ENCODE results near the gene NRAP. TPM values are rescaled to one million over a fixed set of nuclear protein-coding genes. Genes with fewer than 3 reads are reported as not detected.

NRAP gene
- total and polyA plus RNA-seq, 2 of the 8 experiments (the other 6 are each of a cell fraction or from before 2014, with no cell fraction given): not detected

DNA sequence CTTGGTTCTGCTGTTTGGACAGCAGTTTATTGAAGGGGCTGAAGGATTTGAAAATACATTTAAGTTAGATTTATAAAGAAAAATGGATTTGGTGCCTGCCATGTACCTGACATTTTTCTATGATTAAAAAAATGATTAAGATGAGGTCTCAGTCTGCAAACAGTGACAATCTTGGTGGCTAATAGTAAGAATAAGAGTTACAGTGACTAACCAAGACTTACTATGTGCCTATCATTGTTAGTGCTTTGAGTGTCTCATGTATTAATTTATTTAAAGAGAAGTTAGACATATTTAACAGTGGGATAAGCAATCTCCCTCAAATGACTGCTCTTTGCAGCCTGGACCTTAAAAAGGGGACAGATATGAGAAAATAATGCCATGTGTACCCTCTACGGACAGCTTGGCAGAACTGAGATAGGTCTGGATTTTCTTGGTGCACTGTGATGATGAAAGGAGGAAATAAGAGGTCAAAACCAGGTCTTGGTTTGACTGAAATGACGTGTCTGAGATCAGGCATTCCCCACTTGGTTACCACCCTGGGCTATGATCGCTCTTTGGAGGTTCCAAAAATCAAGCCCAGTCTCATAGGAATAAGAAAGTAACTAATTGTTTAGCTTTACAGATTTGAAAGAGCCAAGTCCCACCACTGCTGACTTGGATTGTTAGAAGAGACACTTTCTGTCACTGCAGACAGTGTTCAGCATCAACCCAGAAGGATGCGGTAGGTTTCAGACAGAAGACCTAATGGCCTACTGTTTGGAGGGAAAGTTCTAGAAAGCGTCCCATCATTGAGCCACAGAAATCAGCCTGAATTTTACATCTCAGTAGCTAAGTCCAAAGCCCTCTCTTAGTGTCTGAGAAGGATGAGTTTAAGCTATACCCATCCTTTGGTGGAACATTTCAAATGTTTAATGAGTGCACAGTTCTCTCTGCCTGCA, 18.0 kb upstream of the NRAP start (continued):
- TF ChIP-seq, protein P1, sequence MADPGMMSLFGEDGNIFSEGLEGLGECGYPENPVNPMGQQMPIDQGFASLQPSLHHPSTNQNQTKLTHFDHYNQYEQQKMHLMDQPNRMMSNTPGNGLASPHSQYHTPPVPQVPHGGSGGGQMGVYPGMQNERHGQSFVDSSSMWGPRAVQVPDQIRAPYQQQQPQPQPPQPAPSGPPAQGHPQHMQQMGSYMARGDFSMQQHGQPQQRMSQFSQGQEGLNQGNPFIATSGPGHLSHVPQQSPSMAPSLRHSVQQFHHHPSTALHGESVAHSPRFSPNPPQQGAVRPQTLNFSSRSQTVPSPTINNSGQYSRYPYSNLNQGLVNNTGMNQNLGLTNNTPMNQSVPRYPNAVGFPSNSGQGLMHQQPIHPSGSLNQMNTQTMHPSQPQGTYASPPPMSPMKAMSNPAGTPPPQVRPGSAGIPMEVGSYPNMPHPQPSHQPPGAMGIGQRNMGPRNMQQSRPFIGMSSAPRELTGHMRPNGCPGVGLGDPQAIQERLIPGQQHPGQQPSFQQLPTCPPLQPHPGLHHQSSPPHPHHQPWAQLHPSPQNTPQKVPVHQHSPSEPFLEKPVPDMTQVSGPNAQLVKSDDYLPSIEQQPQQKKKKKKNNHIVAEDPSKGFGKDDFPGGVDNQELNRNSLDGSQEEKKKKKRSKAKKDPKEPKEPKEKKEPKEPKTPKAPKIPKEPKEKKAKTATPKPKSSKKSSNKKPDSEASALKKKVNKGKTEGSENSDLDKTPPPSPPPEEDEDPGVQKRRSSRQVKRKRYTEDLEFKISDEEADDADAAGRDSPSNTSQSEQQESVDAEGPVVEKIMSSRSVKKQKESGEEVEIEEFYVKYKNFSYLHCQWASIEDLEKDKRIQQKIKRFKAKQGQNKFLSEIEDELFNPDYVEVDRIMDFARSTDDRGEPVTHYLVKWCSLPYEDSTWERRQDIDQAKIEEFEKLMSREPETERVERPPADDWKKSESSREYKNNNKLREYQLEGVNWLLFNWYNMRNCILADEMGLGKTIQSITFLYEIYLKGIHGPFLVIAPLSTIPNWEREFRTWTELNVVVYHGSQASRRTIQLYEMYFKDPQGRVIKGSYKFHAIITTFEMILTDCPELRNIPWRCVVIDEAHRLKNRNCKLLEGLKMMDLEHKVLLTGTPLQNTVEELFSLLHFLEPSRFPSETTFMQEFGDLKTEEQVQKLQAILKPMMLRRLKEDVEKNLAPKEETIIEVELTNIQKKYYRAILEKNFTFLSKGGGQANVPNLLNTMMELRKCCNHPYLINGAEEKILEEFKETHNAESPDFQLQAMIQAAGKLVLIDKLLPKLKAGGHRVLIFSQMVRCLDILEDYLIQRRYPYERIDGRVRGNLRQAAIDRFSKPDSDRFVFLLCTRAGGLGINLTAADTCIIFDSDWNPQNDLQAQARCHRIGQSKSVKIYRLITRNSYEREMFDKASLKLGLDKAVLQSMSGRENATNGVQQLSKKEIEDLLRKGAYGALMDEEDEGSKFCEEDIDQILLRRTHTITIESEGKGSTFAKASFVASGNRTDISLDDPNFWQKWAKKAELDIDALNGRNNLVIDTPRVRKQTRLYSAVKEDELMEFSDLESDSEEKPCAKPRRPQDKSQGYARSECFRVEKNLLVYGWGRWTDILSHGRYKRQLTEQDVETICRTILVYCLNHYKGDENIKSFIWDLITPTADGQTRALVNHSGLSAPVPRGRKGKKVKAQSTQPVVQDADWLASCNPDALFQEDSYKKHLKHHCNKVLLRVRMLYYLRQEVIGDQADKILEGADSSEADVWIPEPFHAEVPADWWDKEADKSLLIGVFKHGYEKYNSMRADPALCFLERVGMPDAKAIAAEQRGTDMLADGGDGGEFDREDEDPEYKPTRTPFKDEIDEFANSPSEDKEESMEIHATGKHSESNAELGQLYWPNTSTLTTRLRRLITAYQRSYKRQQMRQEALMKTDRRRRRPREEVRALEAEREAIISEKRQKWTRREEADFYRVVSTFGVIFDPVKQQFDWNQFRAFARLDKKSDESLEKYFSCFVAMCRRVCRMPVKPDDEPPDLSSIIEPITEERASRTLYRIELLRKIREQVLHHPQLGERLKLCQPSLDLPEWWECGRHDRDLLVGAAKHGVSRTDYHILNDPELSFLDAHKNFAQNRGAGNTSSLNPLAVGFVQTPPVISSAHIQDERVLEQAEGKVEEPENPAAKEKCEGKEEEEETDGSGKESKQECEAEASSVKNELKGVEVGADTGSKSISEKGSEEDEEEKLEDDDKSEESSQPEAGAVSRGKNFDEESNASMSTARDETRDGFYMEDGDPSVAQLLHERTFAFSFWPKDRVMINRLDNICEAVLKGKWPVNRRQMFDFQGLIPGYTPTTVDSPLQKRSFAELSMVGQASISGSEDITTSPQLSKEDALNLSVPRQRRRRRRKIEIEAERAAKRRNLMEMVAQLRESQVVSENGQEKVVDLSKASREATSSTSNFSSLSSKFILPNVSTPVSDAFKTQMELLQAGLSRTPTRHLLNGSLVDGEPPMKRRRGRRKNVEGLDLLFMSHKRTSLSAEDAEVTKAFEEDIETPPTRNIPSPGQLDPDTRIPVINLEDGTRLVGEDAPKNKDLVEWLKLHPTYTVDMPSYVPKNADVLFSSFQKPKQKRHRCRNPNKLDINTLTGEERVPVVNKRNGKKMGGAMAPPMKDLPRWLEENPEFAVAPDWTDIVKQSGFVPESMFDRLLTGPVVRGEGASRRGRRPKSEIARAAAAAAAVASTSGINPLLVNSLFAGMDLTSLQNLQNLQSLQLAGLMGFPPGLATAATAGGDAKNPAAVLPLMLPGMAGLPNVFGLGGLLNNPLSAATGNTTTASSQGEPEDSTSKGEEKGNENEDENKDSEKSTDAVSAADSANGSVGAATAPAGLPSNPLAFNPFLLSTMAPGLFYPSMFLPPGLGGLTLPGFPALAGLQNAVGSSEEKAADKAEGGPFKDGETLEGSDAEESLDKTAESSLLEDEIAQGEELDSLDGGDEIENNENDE (IDR thresholded peaks at IDR 0.05; ENCODE audit: insufficient replicate concordance, low read length): no peak
- TF ChIP-seq TEAD4 (IDR thresholded peaks at IDR 0.05; ENCODE audit: low read depth, low read length): no peak
- no peak for TF ChIP-seq JUND (IDR thresholded peaks at IDR 0.05; ENCODE audit: low read length)
- TF ChIP-seq CHD2 (IDR thresholded peaks at IDR 0.05; ENCODE audit: low read length): no peak
